B cell (primary cell): ENCODE measurements around the gene FMNL2. TPM values are rescaled to one million over a fixed set of nuclear protein-coding genes. Genes with fewer than 3 reads are reported as not detected.

Experiments used
- ATAC-seq: fragments of 200-7000 bp; cut with Tn5 transposase; one replicate; pipeline ENCODE4 v1.10.0; 2021; ENCODE audit warnings: low read depth, mild to moderate bottlenecking, moderate number of reproducible peaks, moderate library complexity
- CTCF ChIA-PET: fragments of 350-600 bp; sonication (Branson Sonifier 250); formaldehyde crosslinking; loops from one replicate; lab custom pipeline; 2021; ENCODE audit warnings: antibody characterized with exemption, inconsistent platforms; lab: Charles Lee
- POLR2A ChIA-PET: fragments of 350-600 bp; sonication (Branson Sonifier 250); formaldehyde crosslinking; loops from one replicate; lab custom pipeline; 2021; ENCODE audit warnings: antibody characterized with exemption; lab: Charles Lee
- DNase-seq: peaks from one replicate; pipeline ENCODE4 v3.0.0; 2013
- H2AFZ ChIP-seq: 2 replicates; pipeline ENCODE4 v1.6.1; 2012; ENCODE audit warnings: mild to moderate bottlenecking, low read depth, low read length; ENCODE audit not compliant: insufficient read depth, poor library complexity, severe bottlenecking
- H3K27ac ChIP-seq, 2 donors: 1 replicate in 1 of 2; 2 replicates in 1 of 2; pipeline ENCODE4 v1.5.1; 2012 to 2013; ENCODE audit warnings: low read length in 2 of 2, mild to moderate bottlenecking in 2 of 2, moderate library complexity in 1 of 2
- H3K27me3 ChIP-seq, 4 experiments: fragments of 200-600 bp in 1 of 4; sonication (generic) in 1 of 4; replicated peaks in 1 of 4; 1 replicate in 2 of 4; 2 replicates in 2 of 4; pipeline versions ENCODE4 v1.6.1 to v1.7.0; 2013 to 2016; ENCODE audit warnings: low read length in 3 of 4, mild to moderate bottlenecking in 2 of 4, mixed read lengths in 1 of 4, moderate library complexity in 1 of 4; ENCODE audit not compliant: insufficient read depth in 4 of 4, control insufficient read depth in 3 of 4; ENCODE audit errors: control extremely low read depth in 1 of 4
- H3K36me3 ChIP-seq, 2 experiments: replicated peaks in 1 of 2; 1 replicate in 1 of 2; 2 replicates in 1 of 2; pipeline versions ENCODE4 v1.6.1 to v1.7.1; 2013; ENCODE audit warnings: low read length in 1 of 2; ENCODE audit not compliant: insufficient read depth in 2 of 2, control insufficient read depth in 1 of 2; ENCODE audit errors: control extremely low read depth in 1 of 2, extremely low read depth in 1 of 2
- H3K4me1 ChIP-seq, 2 donors: fragments of 200-600 bp in 1 of 2; sonication (generic) in 1 of 2; 1 replicate in 1 of 2; 2 replicates in 1 of 2; pipeline versions ENCODE4 v1.5.1 to v1.6.1; 2013 to 2017; ENCODE audit warnings: low read length in 2 of 2; ENCODE audit not compliant: control insufficient read depth in 2 of 2, insufficient read depth in 2 of 2
- H3K4me2 ChIP-seq: replicated peaks from 2 replicates; pipeline ENCODE3; 2012; ENCODE audit warnings: mild to moderate bottlenecking, low read depth, low read length; ENCODE audit not compliant: poor library complexity, severe bottlenecking
- H3K4me3 ChIP-seq, 5 experiments: fragments of 200-600 bp in 1 of 5; sonication (generic) in 1 of 5; 1 replicate in 3 of 5; 2 replicates in 2 of 5; pipeline versions ENCODE4 v1.5.1 to v1.7.0; 2011 to 2016; ENCODE audit warnings: low read length in 4 of 5, mild to moderate bottlenecking in 4 of 5, low read depth in 2 of 5, control low read depth in 1 of 5, moderate library complexity in 1 of 5; ENCODE audit not compliant: insufficient read depth in 1 of 5; ENCODE audit errors: control extremely low read depth in 1 of 5, extremely low read depth in 1 of 5
- H3K79me2 ChIP-seq: fragments of 200-600 bp; sonication (generic); one replicate; pipeline ENCODE4 v1.6.0; 2016; ENCODE audit warnings: low read length; ENCODE audit not compliant: control insufficient read depth, insufficient read depth
- H3K9ac ChIP-seq: fragments of 200-600 bp; sonication (generic); 2 replicates; pipeline ENCODE4 v1.6.1; 2017; ENCODE audit warnings: mild to moderate bottlenecking, low read length, moderate library complexity
- H3K9me3 ChIP-seq, 3 donors: one replicate each; pipeline versions ENCODE4 v1.6.1 to v1.7.1; 2013; ENCODE audit warnings: low read length in 2 of 3; ENCODE audit not compliant: control insufficient read depth in 2 of 3, insufficient read depth in 1 of 3; ENCODE audit errors: control extremely low read depth in 1 of 3
- H4K20me1 ChIP-seq: 2 replicates; pipeline ENCODE4 v1.6.0; 2012; ENCODE audit warnings: mild to moderate bottlenecking, low read length; ENCODE audit not compliant: insufficient read depth, control insufficient read depth, poor library complexity, severe bottlenecking
- H3K27ac Mint-ChIP-seq: one replicate; pipeline ENCODE4 v1.8.0; 2021; ENCODE audit warnings: mixed read lengths
- H3K27me3 Mint-ChIP-seq: one replicate; pipeline ENCODE4 v1.8.0; 2021; ENCODE audit warnings: mixed read lengths
- H3K4me1 Mint-ChIP-seq: one replicate; pipeline ENCODE4 v1.8.0; 2021; ENCODE audit warnings: mixed read lengths
- H3K4me3 Mint-ChIP-seq: one replicate; pipeline ENCODE4 v1.8.0; 2021; ENCODE audit warnings: mixed read lengths
- H3K9me3 Mint-ChIP-seq: one replicate; pipeline ENCODE4 v1.8.0; 2022; ENCODE audit warnings: mixed read lengths; ENCODE audit not compliant: insufficient read depth
- EZH2 ChIP-seq: IDR thresholded peaks from 2 replicates; pipeline ENCODE4 v1.6.1; 2012; ENCODE audit warnings: borderline replicate concordance, low read depth, mild to moderate bottlenecking, moderate library complexity, low read length; ENCODE audit not compliant: insufficient read depth, poor library complexity, severe bottlenecking
- WGBS: methylation state at CpG from one replicate; pipeline ENCODE4 v1.1.5; 2013; ENCODE audit warnings: missing lambda C conversion rate; ENCODE audit not compliant: insufficient coverage; 5-methylcytosine and 5-hydroxymethylcytosine counted together
- intact Hi-C: fragments of 100-400 bp; cut with micrococcal nuclease; formaldehyde crosslinking; loops from one replicate; pipeline ENCODE4 v1.10.0; 2022
- polyA plus RNA-seq: library from polyadenylated mRNA; depleted of rRNA; stranded (reverse); fragments of >200 nt; gene quantifications from 2 replicates; pipeline ENCODE4 v1.2.3, GENCODE V29; 2012
- total RNA-seq, 2 donors: library from RNA; stranded (reverse); fragments of 120-200 nt in 1 of 2; gene quantifications; 1 replicate in 1 of 2; 2 replicates in 1 of 2; pipeline versions ENCODE4 v1.2.3 to v1.2.4, GENCODE V29; 2013 to 2022
- TF ChIP-seq, protein P1 (sequence below): fragments of 200-600 bp; IDR thresholded peaks from one replicate; pipeline ENCODE4 v1.8.0; 2022; ENCODE audit warnings: antibody characterized with exemption, mild to moderate bottlenecking

Gene FMNL2
- total and polyA plus RNA-seq, 2 donors (not counting 1 experiment from before 2014, with no cell fraction given), result 0.73 to 8.8 TPM

DNA sequence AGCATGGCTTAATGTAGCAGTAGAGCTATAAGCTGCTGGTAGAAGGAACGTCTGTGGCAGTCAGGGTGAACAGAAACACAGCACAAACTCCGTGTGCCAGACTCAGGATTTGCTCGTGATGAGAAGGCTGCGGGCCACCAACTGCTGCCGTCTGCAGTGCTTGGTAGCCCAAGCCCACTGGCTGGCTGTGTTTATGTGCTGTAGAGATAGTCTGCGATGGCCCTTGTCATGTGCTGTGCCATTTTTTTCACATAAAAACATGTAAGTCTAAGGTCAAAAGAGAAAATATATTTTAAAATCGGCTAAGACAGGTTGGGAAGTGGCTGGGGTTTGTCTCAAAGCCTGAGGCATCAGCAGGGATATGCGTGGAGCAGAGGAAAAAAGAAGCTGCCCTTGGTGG lies 303.6 kb downstream of the FMNL2 start:
- H3K4me3 Mint-ChIP-seq, result no peak overlapping the region
- intact Hi-C loops, result no loop called here
- H3K27ac ChIP-seq, result no peak overlapping the region
- no peak overlapping the region for H3K27ac Mint-ChIP-seq
- no peaks in the 10 kb centered on the region for H3K9me3 Mint-ChIP-seq
- H3K27me3 Mint-ChIP-seq, result no peaks in the 10 kb centered on the region
- H3K4me1 Mint-ChIP-seq, result peaks cover 5% of the 10 kb centered on the region
- H3K4me3 ChIP-seq, result no peak overlapping the region
- H2AFZ ChIP-seq, result no peak overlapping the region
- no peak overlapping the region for H3K9ac ChIP-seq
- ChIA-PET CTCF (interaction anchor here (1.0 to 1.4 kb wide), 5 partner anchors 9 to 600 kb away, joined by 3 to 5 read pairs (median 3); no protein-coding TSS in a partner anchor), POLR2A (no interaction called here)
- H3K4me2 ChIP-seq, result no peak overlapping the region
- no peaks in the 10 kb centered on the region for H3K9me3 ChIP-seq
- H3K79me2 ChIP-seq, result no peaks in the 10 kb centered on the region
- 96% methylated on average over 4 of the region's 8 CpGs for WGBS
- DNase-seq (no peak), ATAC-seq (no peak)
- no peaks in the 10 kb centered on the region for H4K20me1 ChIP-seq
- TF ChIP-seq, protein P1, sequence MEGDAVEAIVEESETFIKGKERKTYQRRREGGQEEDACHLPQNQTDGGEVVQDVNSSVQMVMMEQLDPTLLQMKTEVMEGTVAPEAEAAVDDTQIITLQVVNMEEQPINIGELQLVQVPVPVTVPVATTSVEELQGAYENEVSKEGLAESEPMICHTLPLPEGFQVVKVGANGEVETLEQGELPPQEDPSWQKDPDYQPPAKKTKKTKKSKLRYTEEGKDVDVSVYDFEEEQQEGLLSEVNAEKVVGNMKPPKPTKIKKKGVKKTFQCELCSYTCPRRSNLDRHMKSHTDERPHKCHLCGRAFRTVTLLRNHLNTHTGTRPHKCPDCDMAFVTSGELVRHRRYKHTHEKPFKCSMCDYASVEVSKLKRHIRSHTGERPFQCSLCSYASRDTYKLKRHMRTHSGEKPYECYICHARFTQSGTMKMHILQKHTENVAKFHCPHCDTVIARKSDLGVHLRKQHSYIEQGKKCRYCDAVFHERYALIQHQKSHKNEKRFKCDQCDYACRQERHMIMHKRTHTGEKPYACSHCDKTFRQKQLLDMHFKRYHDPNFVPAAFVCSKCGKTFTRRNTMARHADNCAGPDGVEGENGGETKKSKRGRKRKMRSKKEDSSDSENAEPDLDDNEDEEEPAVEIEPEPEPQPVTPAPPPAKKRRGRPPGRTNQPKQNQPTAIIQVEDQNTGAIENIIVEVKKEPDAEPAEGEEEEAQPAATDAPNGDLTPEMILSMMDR, result no peak
- TF ChIP-seq EZH2, result no peak
- H3K4me1 ChIP-seq, result no peaks in the 10 kb centered on the region
- no peaks in the 10 kb centered on the region for H3K27me3 ChIP-seq
- no peaks in the 10 kb centered on the region for H3K36me3 ChIP-seq

DNA sequence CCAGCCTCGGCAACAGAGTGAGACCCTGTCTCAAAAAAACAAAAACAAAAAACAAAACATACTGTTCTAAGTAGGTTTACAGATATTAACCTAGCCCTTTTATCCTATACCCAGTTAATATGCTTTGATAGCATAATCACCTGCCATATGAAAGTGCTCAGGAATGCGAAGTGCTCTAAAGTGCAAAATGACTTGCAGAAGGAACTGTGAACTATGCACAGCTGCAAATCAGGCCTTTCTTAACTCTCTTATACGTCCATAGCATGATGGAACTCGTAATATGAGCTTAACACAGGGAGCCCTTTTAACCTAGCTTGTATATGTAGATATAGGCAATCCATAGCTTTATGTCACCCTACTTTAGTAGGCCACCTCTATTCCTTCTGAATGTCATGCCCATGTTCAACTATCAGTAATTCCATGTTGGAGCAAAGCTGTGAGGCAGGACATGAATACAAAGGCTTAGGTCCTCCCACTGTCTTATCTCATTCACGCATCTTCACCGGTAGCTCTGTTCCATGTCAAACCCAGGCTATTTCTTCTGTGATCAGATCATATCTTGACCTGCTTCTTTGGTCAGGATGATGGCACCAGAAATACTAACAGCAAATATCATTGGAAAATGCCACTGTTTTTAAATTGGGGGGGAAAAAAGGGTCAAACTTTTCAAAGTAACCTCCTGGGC lies 309.4 kb downstream of the FMNL2 start:
- no peak overlapping the region for H3K27ac ChIP-seq
- H4K20me1 ChIP-seq, result no peaks in the 10 kb centered on the region
- H3K4me1 Mint-ChIP-seq, result no peaks in the 10 kb centered on the region
- ATAC-seq (no peak), DNase-seq (no peak)
- no peaks in the 10 kb centered on the region for H3K9me3 ChIP-seq
- TF ChIP-seq, protein P1, result no peak
- TF ChIP-seq EZH2, result no peak
- no peaks in the 10 kb centered on the region for H3K4me1 ChIP-seq
- intact Hi-C loops, result no loop called here
- no peak overlapping the region for H2AFZ ChIP-seq
- ChIA-PET POLR2A (no interaction called here), CTCF (interaction anchor here (1.3 to 1.7 kb wide), 2 partner anchors 9 to 14 kb away, joined by 3 to 9 read pairs; no protein-coding TSS in a partner anchor)
- no peaks in the 10 kb centered on the region for H3K9me3 Mint-ChIP-seq
- no peaks in the 10 kb centered on the region for H3K79me2 ChIP-seq
- no peaks in the 10 kb centered on the region for H3K27me3 Mint-ChIP-seq
- H3K4me3 ChIP-seq, result no peak overlapping the region
- H3K36me3 ChIP-seq, result no peaks in the 10 kb centered on the region
- no peak overlapping the region for H3K27ac Mint-ChIP-seq
- H3K9ac ChIP-seq, result no peak overlapping the region
- H3K4me2 ChIP-seq, result no peak overlapping the region
- H3K4me3 Mint-ChIP-seq, result no peak overlapping the region
- no peaks in the 10 kb centered on the region for H3K27me3 ChIP-seq
- 100% methylated on average over 1 of the region's 6 CpGs for WGBS
